Activated CD8-positive, alpha-beta memory T cell treated with anti-CD3 and anti-CD28 coated beads, Interleukin-2, amount 10 ng/mL, durations not matched to agents 7 days and 5 days (primary cell): Measurements from ENCODE around the gene SF3B6. TPM values are rescaled to one million over a fixed set of nuclear protein-coding genes. Genes with fewer than 3 reads are reported as not detected.
A peak's percentile ranks its signal among the peaks of the same experiment; 100 is the strongest.

Experiments used
- ATAC-seq: fragments of 150-1000 bp; cut with Tn5 transposase; one replicate; pipeline ENCODE4 v1.10.0; 2021; ENCODE audit warnings: moderate library complexity
- CTCF ChIA-PET: fragments of 350-600 bp; sonication (Branson Sonifier 250); formaldehyde crosslinking; loops from one replicate; lab custom pipeline; 2021; ENCODE audit warnings: antibody characterized with exemption; lab: Charles Lee
- DNase-seq: peaks from one replicate; pipeline ENCODE4 v3.0.0-alpha.2; 2020
- H3K27ac Mint-ChIP-seq: one replicate; pipeline ENCODE4 v1.8.0; 2021; ENCODE audit warnings: mild to moderate bottlenecking, mixed read lengths
- H3K27me3 Mint-ChIP-seq: one replicate; pipeline ENCODE4 v1.8.0; 2021; ENCODE audit warnings: mixed read lengths
- H3K36me3 Mint-ChIP-seq: one replicate; pipeline ENCODE4 v1.8.0; 2021; ENCODE audit warnings: mild to moderate bottlenecking, mixed read lengths
- H3K4me1 Mint-ChIP-seq: one replicate; pipeline ENCODE4 v1.8.0; 2021; ENCODE audit warnings: mixed read lengths
- H3K4me3 Mint-ChIP-seq: one replicate; pipeline ENCODE4 v1.8.0; 2021; ENCODE audit warnings: mild to moderate bottlenecking, moderate library complexity, mixed read lengths
- H3K9me3 Mint-ChIP-seq: one replicate; pipeline ENCODE4 v1.8.0; 2022; ENCODE audit warnings: low read depth, mixed read lengths
- total RNA-seq, 2 experiments: library from RNA; stranded (reverse); gene quantifications; one replicate each; pipeline ENCODE4 v1.2.3, GENCODE V29; 2021

SF3B6 gene
- total RNA-seq, 2 experiments from 2014 or later, result 85.4 to 115 TPM

DNA sequence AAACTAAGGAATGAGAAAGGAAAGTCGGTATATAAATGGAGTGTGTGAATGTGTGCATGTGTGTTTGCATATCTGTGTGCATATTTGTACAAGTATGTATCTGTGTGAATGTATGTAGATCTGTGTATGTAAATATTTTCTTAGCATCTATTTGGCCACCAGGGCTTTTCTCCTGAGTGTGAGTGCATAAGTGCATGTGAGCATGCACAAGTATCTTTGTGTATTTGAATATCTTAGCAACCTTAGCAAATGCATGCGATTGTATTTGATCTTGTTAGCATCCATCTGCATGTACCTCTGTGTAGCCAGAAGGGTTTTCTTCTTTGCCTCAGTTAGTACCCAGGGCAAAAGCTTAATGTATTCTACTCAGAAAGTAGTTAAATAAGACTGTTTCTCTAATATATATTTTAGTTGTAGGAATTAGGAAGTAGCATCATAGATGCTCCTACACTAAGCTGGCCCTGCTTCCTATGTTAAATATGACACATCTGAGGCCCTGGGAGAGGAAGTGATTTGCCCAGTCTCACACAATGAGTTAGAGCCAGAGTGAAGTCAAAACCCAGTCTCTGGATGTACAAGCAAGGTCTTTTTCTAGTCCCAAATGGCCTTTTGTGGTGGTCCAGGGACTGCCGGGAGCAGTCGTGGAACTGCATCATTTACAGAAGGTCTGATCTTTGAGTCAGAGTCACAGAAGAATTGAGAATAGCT, 17.4 kb downstream of the SF3B6 start:
- CTCF ChIA-PET, result interaction anchor here (1.1 to 1.3 kb wide), 2 partner anchors 8 to 21 kb away, joined by 3 read pairs; no protein-coding TSS in a partner anchor
- Mint-ChIP-seq H3K4me1 (peaks cover 6% of the 10 kb centered on the region), H3K9me3 (no peaks in the 10 kb centered on the region), H3K27ac (no peak overlapping the region), H3K4me3 (no peak overlapping the region), H3K36me3 (no peaks in the 10 kb centered on the region), H3K27me3 (no peaks in the 10 kb centered on the region)
- DNase-seq (no peak), ATAC-seq (no peak)

DNA sequence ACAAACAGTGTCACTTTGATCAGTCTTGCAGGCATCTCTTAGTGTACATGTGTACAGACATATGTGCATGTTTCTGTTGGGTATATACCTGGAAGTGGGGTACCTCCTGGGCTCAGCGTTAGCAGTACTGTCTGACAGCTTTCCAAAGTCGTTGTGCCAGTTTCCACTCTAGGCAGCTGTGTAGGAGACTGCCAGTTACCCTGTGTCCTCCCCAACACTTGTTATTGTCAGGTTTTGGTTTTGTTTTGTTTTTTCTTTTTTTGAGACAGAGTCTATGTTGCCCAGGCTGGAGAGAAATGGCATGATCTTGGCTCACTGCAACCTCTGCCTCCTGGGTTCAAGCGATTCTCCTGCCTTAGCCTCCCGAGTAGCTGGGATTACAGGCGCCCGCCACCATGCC, 20.4 kb downstream of the SF3B6 start:
- H3K4me1 Mint-ChIP-seq, result peaks cover 6% of the 10 kb centered on the region
- DNase-seq (no peak), ATAC-seq (no peak)
- H3K27ac Mint-ChIP-seq, result no peak overlapping the region
- H3K36me3 Mint-ChIP-seq, result no peaks in the 10 kb centered on the region
- no peak overlapping the region for H3K4me3 Mint-ChIP-seq
- no peaks in the 10 kb centered on the region for H3K27me3 Mint-ChIP-seq
- CTCF ChIA-PET, result no interaction called here
- H3K9me3 Mint-ChIP-seq, result no peaks in the 10 kb centered on the region

DNA sequence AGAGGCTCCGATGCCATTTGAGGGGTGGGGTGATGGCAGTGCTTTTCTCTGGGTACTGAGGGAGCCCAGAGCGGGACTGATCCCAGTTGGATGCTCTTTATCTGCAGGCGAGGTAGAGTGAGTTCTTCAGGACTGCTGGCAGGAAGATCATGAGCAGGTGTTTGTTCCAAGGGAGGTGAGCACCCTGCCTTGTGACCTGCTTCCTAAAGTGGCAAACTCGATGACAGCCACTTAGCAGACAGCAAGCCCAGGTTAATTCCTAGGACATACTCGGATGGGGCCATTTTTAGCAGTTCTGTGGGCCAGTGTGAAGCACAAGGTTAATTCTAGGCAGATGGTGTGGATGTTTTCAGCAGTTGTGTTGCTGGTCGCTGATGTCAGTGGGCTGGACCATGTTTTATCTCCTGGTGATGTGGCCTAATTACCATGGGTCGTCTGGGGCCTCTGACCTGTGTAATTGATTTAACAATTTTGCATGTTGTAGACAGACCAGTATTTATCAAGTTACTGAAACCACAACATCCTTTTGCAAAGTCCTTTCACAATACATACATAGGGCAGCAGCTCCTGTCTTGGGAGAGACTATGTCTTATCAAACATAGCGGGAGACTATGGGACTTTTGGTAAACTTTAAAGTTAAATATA, 21.6 kb downstream of the SF3B6 start:
- Mint-ChIP-seq H3K4me1 (peaks cover 3% of the 10 kb centered on the region), H3K27me3 (no peaks in the 10 kb centered on the region), H3K4me3 (no peak overlapping the region), H3K27ac (no peak overlapping the region), H3K36me3 (no peaks in the 10 kb centered on the region), H3K9me3 (no peaks in the 10 kb centered on the region)
- DNase-seq (no peak), ATAC-seq (no peak)
- CTCF ChIA-PET, result no interaction called here

GRCh38 chr2:24052951-24053350, 23.2 kb downstream of the SF3B6 start:
- Mint-ChIP-seq H3K9me3 (no peaks in the 10 kb centered on the region), H3K4me1 (peaks cover 7% of the 10 kb centered on the region), H3K27ac (no peak overlapping the region), H3K27me3 (peaks cover 2% of the 10 kb centered on the region), H3K4me3 (no peak overlapping the region), H3K36me3 (peaks cover 1% of the 10 kb centered on the region)
- no peak for DNase-seq
- CTCF ChIA-PET, result interaction anchor here (1.0 kb wide), 1 partner anchor 31 kb away, joined by 7 read pairs; the partner anchor contains the start of gene TP53I3
- ATAC-seq, result no peak

DNA sequence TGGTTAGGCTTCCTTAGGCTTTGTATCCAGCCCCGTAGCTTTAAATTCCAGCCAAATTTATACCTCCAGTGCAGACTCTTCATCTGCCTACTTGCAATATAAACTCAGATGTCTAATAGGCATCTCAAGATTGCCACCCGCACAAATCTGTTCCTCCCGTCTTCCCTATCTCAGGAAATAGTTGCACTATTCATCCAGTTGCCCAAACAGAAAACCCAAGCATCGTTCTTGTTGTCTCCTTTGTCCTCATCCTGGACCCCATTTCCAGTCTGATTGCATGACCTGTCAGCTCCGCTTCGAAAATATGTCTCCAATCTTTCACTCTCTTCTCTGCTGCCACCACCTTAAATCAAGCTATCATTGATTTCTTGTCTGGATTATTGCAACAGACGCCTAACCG, 24.3 kb downstream of the SF3B6 start:
- CTCF ChIA-PET, result interaction anchor here (0.6 to 2.8 kb wide), 4 partner anchors 32 to 227 kb away, joined by 3 to 18 read pairs (median 4); partner anchors contain the start of genes ATAD2B and TP53I3
- Mint-ChIP-seq H3K27ac (no peak overlapping the region), H3K9me3 (no peaks in the 10 kb centered on the region), H3K4me3 (no peak overlapping the region), H3K36me3 (peaks cover 1% of the 10 kb centered on the region), H3K4me1 (peaks cover 16% of the 10 kb centered on the region), H3K27me3 (peaks cover 2% of the 10 kb centered on the region)
- no peak for ATAC-seq
- no peak for DNase-seq

DNA sequence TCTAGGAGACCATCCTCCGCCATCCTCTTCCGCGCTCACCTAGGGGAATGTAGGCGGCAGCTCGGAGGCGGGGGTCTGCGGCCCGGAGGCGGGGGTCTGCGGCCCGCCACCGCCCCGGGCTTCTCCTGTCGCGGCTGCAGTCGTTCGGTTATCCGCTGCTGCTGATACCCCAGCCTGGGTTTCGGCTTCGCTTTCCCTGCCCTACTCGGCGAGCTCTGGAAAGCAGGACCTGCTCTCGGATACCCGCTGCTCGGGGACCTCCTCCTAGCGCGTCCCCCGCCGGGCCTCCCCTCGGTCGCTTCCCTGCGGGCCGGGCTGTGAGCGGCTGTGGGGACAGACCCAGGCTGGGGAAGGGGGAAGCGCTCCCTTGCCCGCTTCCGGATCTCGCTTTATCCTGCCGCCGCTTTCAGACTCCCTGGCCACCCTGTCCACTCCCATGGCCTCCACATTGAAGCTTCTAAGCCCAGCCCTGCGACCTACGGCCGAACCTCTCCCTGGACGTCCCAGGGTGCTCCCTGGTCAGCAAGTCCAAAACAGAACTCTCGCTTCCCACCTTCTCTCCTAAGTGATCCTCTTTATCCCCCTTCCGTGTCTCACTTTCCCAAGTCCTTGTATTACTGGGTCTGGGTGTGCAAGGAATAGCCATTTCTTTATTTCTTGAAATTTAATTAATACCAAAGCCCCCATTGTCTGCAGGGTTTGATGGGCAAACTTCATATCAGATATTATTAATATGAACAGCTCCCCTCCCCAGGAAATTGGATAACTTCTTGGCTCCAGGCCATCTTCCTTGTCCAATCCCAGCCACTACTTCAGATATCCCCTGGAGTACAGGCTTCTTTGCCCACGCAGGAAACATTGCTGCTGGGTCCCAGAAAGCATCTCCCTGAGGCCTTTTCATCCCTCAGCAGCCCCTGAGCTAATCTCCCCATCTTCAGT, 25.8 kb downstream of the SF3B6 start:
- no peak for DNase-seq
- Mint-ChIP-seq H3K36me3 (peaks cover 3% of the 10 kb centered on the region), H3K4me3 (no peak overlapping the region), H3K27me3 (peaks cover 2% of the 10 kb centered on the region), H3K27ac (no peak overlapping the region), H3K9me3 (no peaks in the 10 kb centered on the region), H3K4me1 (peaks cover 24% of the 10 kb centered on the region)
- ATAC-seq, result no peak
- CTCF ChIA-PET, result interaction anchor here (0.6 to 2.8 kb wide), 5 partner anchors 10 to 226 kb away, joined by 3 to 18 read pairs (median 4); partner anchors contain the start of gene TP53I3

- H3K36me3 Mint-ChIP-seq, result peaks cover 4% of the 10 kb centered on the region
- no peaks in the 10 kb centered on the region for H3K9me3 Mint-ChIP-seq
- peaks cover 2% of the 10 kb centered on the region for H3K27me3 Mint-ChIP-seq
- DNase-seq, result peak; percentile 86
- peak within 1 kb of the TSS; percentile 63 for H3K27ac Mint-ChIP-seq
- CTCF ChIA-PET, result interaction anchor here (0.6 to 2.8 kb wide), 8 partner anchors 11 to 123 kb away, joined by 3 to 18 read pairs (median 4); partner anchors contain the start of genes ATAD2B and TP53I3
- H3K4me1 Mint-ChIP-seq, result peaks cover 28% of the 10 kb centered on the region
- no peak within 1 kb of the TSS for H3K4me3 Mint-ChIP-seq
- peak; percentile 54 for ATAC-seq
Observed at GRCh38 chr2:24049485-24050021, 26.6 kb downstream of the SF3B6 start, which contains the start of gene FKBP1B. TSS of gene FKBP1B (plus strand) at chr2:24049741. CDS start at chr2:24049850, 109 bp downstream.

- peaks cover 2% of the 10 kb centered on the region for H3K27me3 Mint-ChIP-seq
- H3K4me3 Mint-ChIP-seq, result no peak overlapping the region
- no peaks in the 10 kb centered on the region for H3K9me3 Mint-ChIP-seq
- H3K36me3 Mint-ChIP-seq, result peaks cover 4% of the 10 kb centered on the region
- H3K27ac Mint-ChIP-seq, result peak overlapping the region; percentile 63
- CTCF ChIA-PET, result interaction anchor here (0.6 to 1.6 kb wide), 6 partner anchors 12 to 122 kb away, joined by 3 to 5 read pairs (median 3); partner anchors contain the start of genes ATAD2B and TP53I3
- no peak for ATAC-seq
- peaks cover 28% of the 10 kb centered on the region for H3K4me1 Mint-ChIP-seq
- DNase-seq, result peak; percentile 45
Observed at GRCh38 chr2:24048769-24049484, 27.2 kb downstream of the SF3B6 start.

GRCh38 chr2:24047703-24048033, 28.5 kb downstream of the SF3B6 start:
- DNase-seq (no peak), ATAC-seq (peak; percentile 3)
- Mint-ChIP-seq H3K4me3 (peak overlapping the region; percentile 97), H3K36me3 (peaks cover 7% of the 10 kb centered on the region), H3K9me3 (no peaks in the 10 kb centered on the region), H3K4me1 (peaks cover 32% of the 10 kb centered on the region), H3K27me3 (peaks cover 2% of the 10 kb centered on the region), H3K27ac (peak overlapping the region; percentile 86)
- CTCF ChIA-PET, result interaction anchor here (0.8 to 2.3 kb wide), 10 partner anchors 14 to 223 kb away, joined by 3 to 14 read pairs (median 5); partner anchors contain the start of genes ATAD2B, SF3B6 and TP53I3

GRCh38 chr2:24046930-24047702, 29.0 kb downstream of the SF3B6 start, which contains the start of gene WDCP:
TSS of gene WDCP (minus strand) at chr2:24047391. CDS start at chr2:24039494, 7,897 bp downstream.
- Mint-ChIP-seq H3K27ac (peak within 1 kb of the TSS; percentile 86), H3K4me1 (peaks cover 32% of the 10 kb centered on the region), H3K27me3 (peaks cover 2% of the 10 kb centered on the region), H3K36me3 (peaks cover 7% of the 10 kb centered on the region), H3K4me3 (peak within 1 kb of the TSS; percentile 97), H3K9me3 (no peaks in the 10 kb centered on the region)
- CTCF ChIA-PET, result interaction anchor here (0.8 to 2.3 kb wide), 10 partner anchors 14 to 222 kb away, joined by 3 to 14 read pairs (median 5); partner anchors contain the start of genes ATAD2B, SF3B6 and TP53I3
- ATAC-seq (peak; percentile 98), DNase-seq (peak; percentile 98)

DNA sequence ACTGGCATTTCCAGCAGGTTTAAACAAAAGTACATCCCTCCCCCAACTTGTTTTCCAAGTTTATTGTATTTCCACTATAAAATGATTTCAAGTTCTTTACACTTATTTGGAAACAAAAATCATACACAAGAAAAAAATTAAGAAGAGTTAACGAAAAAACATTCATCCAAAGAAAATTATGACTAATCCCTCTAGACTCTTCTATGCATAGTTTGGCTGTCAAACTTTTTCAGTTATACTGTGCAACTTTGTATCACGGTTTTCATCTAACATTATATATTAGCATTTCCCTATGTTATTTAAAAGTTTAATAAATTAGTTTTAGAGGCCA, 29.6 kb downstream of the SF3B6 start:
- Mint-ChIP-seq H3K4me3 (peak overlapping the region; percentile 97), H3K27me3 (peaks cover 2% of the 10 kb centered on the region), H3K27ac (no peak overlapping the region), H3K36me3 (peaks cover 7% of the 10 kb centered on the region), H3K9me3 (no peaks in the 10 kb centered on the region), H3K4me1 (peaks cover 32% of the 10 kb centered on the region)
- DNase-seq (no peak), ATAC-seq (no peak)
- CTCF ChIA-PET, result interaction anchor here (1.1 to 2.3 kb wide), 6 partner anchors 14 to 120 kb away, joined by 3 to 14 read pairs (median 8); partner anchors contain the start of genes ATAD2B, SF3B6 and TP53I3
